Progenitor cell of endocrine pancreas (in vitro differentiated cells): ENCODE data around the gene ABCC11. TPM values are rescaled to one million over a fixed set of nuclear protein-coding genes. Genes with fewer than 3 reads are reported as not detected.
"Not testable (repeated sequence)": the region's sequence is repeated elsewhere in the genome, so short reads cannot be mapped to it uniquely, and the experiment has no call there.

ENCODE experiments used
- DNase-seq: peaks from one replicate; pipeline ENCODE4 v3.0.0; 2021; ENCODE audit warnings: low spot score; ENCODE audit not compliant: unreplicated experiment
- H3K27ac Mint-ChIP-seq: 2 replicates; pipeline ENCODE4 v1.8.0; 2021; ENCODE audit warnings: mild to moderate bottlenecking, moderate library complexity, mixed read lengths
- H3K27me3 Mint-ChIP-seq: 2 replicates; pipeline ENCODE4 v1.8.0; 2021; ENCODE audit warnings: mixed read lengths
- H3K36me3 Mint-ChIP-seq: 2 replicates; pipeline ENCODE4 v1.8.0; 2022; ENCODE audit warnings: mixed read lengths; ENCODE audit not compliant: insufficient read depth
- H3K4me1 Mint-ChIP-seq: 2 replicates; pipeline ENCODE4 v1.8.0; 2021; ENCODE audit warnings: low read depth, mixed read lengths
- H3K4me3 Mint-ChIP-seq: 2 replicates; pipeline ENCODE4 v1.8.0; 2021; ENCODE audit warnings: low read depth, mild to moderate bottlenecking, moderate library complexity, mixed read lengths
- H3K9me3 Mint-ChIP-seq: 2 replicates; pipeline ENCODE4 v1.8.0; 2021; ENCODE audit warnings: low read depth, mixed read lengths
- total RNA-seq: library from RNA; stranded (reverse); gene quantifications from 2 replicates; pipeline ENCODE4 v1.2.1, GENCODE V29; 2021
- TF ChIP-seq, protein P1 (sequence below): fragments of 200-600 bp; sonication (generic); IDR thresholded peaks from one replicate; pipeline ENCODE4 v1.5.0; 2021; ENCODE audit warnings: antibody characterized with exemption, mild to moderate bottlenecking; ENCODE audit not compliant: unreplicated experiment

The ABCC11 gene
- total RNA-seq, 1 donor from 2014 or later = 1.5 TPM

DNA sequence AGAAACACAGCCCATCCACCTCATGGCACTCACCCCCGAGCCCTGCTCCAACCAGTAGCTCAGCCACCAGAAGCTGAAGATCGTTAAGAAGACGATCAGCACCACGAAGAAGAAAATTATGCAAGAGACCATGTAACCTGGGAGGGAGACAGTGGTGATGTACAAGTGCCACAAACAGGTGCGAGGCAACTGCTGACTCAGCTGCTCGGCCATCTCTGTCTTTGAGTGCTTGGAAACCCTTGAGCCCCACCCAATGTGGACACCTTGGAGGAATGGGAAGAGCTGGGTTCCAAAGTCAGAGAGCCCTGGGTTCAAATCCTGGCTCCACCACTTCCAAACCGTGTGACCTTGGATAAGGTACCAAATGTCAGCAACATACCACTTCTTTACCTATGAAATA, 53.5 kb downstream of the ABCC11 start:
- Mint-ChIP-seq H3K9me3 (peaks cover 2% of the 10 kb centered on the region), H3K4me1 (no peaks in the 10 kb centered on the region), H3K4me3 (no peak overlapping the region), H3K36me3 (no peaks in the 10 kb centered on the region), H3K27ac (no peak overlapping the region), H3K27me3 (peaks cover 3% of the 10 kb centered on the region)
- TF ChIP-seq, protein P1, sequence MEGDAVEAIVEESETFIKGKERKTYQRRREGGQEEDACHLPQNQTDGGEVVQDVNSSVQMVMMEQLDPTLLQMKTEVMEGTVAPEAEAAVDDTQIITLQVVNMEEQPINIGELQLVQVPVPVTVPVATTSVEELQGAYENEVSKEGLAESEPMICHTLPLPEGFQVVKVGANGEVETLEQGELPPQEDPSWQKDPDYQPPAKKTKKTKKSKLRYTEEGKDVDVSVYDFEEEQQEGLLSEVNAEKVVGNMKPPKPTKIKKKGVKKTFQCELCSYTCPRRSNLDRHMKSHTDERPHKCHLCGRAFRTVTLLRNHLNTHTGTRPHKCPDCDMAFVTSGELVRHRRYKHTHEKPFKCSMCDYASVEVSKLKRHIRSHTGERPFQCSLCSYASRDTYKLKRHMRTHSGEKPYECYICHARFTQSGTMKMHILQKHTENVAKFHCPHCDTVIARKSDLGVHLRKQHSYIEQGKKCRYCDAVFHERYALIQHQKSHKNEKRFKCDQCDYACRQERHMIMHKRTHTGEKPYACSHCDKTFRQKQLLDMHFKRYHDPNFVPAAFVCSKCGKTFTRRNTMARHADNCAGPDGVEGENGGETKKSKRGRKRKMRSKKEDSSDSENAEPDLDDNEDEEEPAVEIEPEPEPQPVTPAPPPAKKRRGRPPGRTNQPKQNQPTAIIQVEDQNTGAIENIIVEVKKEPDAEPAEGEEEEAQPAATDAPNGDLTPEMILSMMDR = no peak
- no peak for DNase-seq

DNA sequence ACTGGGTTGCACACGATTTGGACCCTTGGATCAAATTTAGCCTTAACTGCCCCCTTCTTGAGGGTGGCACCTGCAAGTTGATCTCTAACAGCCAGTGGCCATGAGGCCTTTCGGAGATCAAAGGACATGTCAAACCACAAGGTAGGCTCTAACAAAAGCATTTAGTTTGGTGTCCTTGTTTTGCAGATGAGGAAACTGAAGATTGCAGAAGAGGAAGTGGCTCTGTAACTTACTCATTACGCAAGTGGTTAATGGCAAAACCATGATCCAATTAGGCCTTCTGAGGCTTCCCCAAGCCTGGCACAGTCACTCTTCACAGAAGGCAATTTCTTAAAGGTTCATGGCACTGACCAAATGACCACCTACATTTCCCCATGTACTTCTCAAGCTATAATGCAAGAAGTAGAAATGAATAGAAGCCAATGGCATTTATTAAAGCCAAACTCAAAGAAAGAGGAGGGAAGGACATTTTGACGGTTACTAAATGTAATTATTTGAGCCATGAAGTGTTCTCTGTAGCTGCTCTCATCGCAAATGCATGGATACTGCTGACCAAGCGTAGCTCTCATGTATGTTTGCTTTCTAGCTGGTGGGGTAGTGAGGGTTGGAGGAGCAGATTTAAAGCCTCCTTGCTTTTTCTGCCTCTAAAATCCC, 58.8 kb downstream of the ABCC11 start:
- no peaks in the 10 kb centered on the region for H3K36me3 Mint-ChIP-seq
- H3K4me3 Mint-ChIP-seq = no peak overlapping the region
- no peaks in the 10 kb centered on the region for H3K4me1 Mint-ChIP-seq
- TF ChIP-seq, protein P1 = no peak
- H3K27me3 Mint-ChIP-seq = peaks cover 9% of the 10 kb centered on the region
- H3K9me3 Mint-ChIP-seq = no peaks in the 10 kb centered on the region
- H3K27ac Mint-ChIP-seq = no peak overlapping the region
- DNase-seq = no peak

DNA sequence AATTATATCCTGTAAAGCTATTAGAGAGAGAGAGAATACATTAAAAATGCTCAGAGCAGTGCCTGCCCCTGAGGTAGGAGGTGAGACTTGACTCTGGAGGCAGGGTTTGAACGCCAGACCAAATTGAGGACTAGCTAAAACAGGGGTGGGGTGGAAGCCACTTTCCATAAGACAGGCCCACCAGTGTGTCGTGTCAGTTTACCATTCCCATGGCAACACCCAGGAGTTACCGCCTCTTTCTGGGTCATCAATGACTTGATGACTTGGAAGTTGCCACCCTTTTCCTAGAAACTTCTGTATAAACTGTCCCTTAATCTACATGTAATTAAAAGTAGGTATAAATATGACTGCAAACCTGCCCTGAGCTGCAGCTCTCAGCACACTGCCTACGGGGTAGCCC, 59.6 kb downstream of the ABCC11 start:
- no peaks in the 10 kb centered on the region for H3K4me1 Mint-ChIP-seq
- no peak overlapping the region for H3K27ac Mint-ChIP-seq
- TF ChIP-seq, protein P1 = no peak

DNA sequence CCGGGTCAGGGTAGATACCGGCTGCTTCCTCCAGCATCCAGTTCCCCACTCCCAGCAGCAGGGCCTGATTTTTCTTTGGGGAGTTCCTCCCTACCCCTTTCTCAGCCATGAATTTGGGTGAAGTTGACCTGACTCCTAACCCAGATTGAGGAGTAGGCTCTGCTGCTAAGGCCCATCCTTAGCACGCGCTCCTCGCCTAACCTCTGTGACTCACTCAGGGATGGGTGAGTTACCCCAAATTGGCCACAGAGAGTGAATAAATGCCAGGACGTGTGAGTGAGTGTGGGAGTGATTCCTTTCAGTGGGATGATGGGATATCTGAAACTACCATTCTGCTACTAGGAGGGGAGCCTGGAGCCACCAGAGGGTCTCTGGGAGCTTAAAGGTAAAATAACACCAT, 62.7 kb downstream of the ABCC11 start:
- no peak overlapping the region for H3K4me3 Mint-ChIP-seq
- H3K27ac Mint-ChIP-seq = no peak overlapping the region
- H3K27me3 Mint-ChIP-seq = peaks cover 6% of the 10 kb centered on the region
- DNase-seq = no peak
- TF ChIP-seq, protein P1 = no peak
- no peaks in the 10 kb centered on the region for H3K9me3 Mint-ChIP-seq
- H3K4me1 Mint-ChIP-seq = no peaks in the 10 kb centered on the region
- no peaks in the 10 kb centered on the region for H3K36me3 Mint-ChIP-seq

More for the DNA sequence above, 59.6 kb downstream of the ABCC11 start:
- no peaks in the 10 kb centered on the region for H3K36me3 Mint-ChIP-seq
- H3K27me3 Mint-ChIP-seq = peaks cover 9% of the 10 kb centered on the region
- no peaks in the 10 kb centered on the region for H3K9me3 Mint-ChIP-seq
- H3K4me3 Mint-ChIP-seq = no peak overlapping the region
- DNase-seq = no peak

DNA sequence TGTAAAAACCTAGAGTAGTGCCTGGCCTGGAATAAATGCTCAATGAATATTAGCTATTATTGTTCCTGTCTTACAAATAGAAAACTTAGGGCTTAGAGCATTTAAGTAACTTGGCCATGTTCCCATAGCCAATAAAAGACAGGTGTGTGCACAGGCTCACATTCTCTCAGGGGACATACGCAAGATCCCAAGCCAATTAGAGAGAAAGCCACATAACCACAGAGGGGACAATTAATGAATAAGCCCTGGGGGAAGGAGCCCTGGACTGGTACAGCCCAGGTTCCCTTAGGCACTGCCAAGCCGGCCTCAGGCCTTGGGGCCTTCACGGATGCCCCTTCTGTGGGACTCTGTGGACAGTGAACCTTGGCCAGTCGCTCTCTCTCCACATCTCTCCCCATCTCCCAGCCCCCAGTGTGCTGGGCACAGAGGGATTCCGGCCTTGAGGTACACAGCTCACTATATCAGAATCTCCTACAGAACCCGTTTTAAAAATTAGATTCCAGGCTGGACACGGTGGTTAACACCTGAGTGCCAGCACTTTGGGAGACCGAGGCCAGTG, 64.3 kb downstream of the ABCC11 start:
- H3K9me3 Mint-ChIP-seq = no peaks in the 10 kb centered on the region
- H3K4me1 Mint-ChIP-seq = no peaks in the 10 kb centered on the region
- H3K36me3 Mint-ChIP-seq = no peaks in the 10 kb centered on the region
- H3K27ac Mint-ChIP-seq = no peak overlapping the region
- H3K27me3 Mint-ChIP-seq = peaks cover 4% of the 10 kb centered on the region
- TF ChIP-seq, protein P1 = no peak
- no peak overlapping the region for H3K4me3 Mint-ChIP-seq
- no peak for DNase-seq

DNA sequence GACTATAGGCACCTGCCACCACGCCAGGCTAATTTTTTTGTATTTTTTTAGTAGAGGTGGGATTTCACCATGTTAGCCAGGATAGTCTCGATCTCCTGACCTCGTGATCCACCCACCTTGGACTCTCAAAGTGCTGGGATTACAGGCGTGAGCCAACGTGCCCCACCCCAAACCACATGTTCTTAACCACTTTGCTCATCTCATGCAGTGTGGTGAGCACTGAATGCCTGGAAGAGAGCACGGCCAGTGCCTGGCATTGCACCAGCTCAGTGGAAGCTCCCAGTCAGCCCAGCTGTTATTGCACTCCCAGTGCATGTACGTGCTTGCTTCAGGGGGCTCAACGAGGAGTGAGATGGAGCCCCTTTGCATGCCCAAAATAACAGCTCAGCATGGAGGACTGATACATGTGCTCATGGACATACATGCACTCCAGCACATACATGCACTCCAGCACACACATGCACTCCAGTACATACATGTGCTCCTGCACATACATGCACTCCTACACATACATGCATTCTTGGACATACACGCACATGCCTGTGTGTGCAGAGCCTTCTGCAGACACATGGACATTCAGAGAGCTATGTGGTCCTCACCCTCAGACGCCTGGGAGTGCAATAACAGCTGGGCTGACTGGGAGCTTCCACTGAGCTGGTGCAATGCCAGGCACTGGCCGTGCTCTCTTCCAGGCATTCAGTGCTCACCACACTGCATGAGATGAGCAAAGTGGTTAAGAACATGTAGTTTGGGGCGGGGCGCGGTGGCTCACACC, 65.4 kb downstream of the ABCC11 start:
- H3K4me3 Mint-ChIP-seq, H3K9me3 Mint-ChIP-seq, H3K4me1 Mint-ChIP-seq, H3K36me3 Mint-ChIP-seq, DNase-seq, H3K27me3 Mint-ChIP-seq, H3K27ac Mint-ChIP-seq: not testable (repeated sequence)
